Fibroblast of gingiva (primary cell): ENCODE results near the gene DSG1.
"Not testable (repeated sequence)": the region's sequence is repeated elsewhere in the genome, so short reads cannot be mapped to it uniquely, and the experiment has no call there.

Experiments
- DNase-seq: peaks from one replicate; pipeline ENCODE4 v3.0.0-alpha.2; 2011; ENCODE audit warnings: low read depth

The DSG1 gene

DNA sequence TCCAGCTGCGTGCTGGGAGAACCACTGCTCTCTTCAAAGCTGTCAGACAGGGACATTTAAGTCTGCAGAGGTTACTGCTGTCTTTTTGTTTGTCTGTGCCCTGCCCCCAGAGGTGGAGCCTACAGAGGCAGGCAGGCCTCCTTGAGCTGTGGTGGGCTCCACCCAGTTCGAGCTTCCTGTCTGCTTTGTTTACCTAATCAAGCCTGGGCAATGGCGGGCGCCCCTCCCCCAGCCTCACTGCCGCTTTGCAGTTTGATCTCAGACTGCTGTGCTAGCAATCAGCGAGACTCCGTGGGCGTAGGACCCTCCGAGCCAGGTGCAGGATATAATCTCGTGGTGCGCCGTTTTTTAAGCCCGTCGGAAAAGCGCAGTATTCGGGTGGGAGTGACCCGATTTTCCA, 35.4 kb downstream of the DSG1 start:
- not testable (repeated sequence) for DNase-seq

DNA sequence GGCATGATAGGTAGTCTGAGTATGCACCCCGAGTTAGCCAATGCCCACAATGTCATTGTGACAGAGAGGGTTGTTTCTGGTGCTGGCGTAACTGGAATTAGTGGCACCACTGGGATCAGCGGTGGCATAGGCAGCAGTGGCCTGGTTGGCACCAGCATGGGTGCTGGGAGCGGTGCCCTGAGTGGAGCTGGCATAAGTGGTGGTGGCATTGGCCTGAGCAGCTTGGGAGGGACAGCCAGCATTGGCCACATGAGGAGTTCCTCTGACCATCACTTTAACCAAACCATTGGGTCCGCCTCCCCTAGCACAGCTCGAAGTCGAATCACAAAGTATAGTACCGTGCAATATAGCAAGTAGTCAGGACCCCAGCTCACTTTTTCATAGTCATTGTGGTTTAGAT, 37.0 kb downstream of the DSG1 start:
- DNase-seq: no peak

DNA sequence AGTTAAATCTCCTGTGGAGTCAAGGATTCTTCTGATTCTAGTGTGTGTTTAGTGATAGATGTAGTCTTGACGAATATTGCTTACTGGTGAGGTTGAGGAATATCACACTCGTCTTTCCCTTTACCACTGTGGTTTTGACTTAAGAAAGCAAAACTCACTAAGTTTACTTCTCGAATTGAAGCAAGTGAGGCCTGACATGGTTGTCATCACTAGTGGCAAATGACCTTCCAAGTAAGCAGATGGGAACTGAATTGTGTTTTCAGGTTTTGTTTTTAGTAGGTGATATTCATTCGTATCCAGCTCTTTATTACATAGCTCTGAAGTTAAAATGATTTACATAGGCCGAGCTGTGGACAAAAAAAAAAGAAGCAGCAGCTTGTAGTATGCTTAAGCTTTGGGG, 38.1 kb downstream of the DSG1 start:
- DNase-seq: no peak

DNA sequence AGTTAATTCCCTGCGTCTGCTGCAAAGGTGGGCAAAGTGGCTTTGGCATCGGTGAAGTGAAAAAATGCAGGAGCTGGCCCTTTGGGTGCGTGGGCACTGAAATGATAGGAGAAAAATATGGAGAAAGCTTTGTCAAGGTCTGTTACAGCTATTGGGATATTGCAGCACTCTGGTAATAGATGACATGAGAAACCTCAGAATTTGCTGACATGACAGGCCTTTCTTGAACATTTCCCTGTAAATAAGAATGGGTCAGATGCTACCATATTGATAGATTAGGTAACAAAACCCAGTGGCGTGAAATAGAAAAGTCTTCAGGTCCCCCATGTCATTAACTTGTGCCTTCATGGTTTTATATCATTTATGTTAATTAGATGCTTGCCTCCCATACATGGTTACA, 46.2 kb downstream of the DSG1 start:
- DNase-seq: no peak

DNA sequence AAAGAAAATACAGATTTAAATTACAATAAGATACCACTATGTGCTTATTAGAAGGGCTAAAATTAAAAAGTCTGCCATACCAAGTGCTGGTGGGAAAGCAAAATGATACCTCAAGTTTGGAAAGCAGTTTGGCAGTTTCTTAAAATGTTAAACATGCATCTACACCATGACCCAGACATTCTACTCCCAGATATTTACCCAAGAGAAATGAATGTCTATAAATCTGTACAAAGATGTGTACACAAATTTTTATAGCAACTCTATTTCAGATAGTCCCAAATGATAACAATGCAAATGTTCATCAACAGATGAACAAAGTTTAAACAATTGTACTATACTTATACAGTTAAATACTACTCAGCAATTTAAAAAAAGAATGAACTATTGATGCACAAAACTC, 51.5 kb downstream of the DSG1 start:
- no peak for DNase-seq

DNA sequence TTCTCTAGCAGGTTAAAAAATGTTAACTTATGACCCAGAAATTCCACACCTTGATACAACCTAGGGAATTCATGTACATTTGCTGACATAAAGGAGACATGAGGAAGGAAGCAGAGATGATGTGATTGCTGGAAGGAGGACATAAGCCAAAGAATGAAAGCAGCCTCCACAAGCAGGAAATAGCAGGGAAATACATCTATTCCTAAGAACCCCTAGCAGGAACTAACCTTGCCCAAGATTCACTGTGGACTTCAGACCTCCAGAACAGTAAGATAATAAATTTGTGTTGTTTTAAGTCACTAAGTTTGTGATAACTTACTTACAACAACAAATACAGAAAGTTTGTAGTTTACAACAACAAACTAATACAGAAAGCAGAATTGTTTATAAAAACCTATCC, 54.0 kb downstream of the DSG1 start:
- no peak for DNase-seq

DNA sequence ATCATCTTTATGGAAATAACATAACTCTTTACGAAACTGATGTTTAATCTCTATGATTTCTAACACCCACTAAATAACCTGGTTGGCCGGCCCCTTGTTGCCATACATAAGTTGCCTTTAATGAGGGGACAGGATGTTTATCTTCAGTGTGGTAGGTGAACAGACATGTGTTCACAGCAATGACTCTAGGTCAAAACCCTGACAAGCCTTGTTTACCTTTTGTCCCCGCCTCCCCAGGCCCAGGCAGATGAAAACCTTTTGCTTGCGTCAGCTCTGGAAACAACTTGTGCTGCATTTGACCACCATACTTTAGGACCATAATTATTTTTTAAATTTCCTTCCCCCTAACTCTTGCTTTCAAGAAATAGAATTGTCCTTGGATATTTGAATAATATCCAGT, 55.7 kb downstream of the DSG1 start:
- DNase-seq: no peak

DNA sequence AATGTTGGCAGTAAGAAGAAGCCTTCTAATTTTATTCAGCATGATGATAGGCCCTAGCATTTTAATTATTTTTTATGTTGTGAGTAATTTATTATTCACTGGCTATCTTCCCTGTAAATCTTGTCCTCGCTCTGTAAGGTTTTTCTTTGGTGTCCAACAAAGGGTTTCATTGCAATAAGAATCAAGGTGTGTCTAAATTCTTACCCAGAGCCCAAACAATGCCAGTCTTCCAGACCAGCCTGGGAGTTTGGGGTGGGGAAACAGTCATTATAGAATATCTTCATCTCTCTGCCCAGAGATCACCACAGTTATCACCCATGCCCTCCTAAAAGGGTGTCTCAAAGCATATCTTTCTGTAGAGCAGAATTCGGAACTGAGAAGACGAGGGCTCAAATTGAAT, 58.5 kb downstream of the DSG1 start, which contains the start of gene DSG4:
Gene DSG4 (plus strand): TSS at position 301 of the 400 bp plus-strand sequence. CDS start 135 bp downstream, outside the sequence.
- no peak for DNase-seq

DNA sequence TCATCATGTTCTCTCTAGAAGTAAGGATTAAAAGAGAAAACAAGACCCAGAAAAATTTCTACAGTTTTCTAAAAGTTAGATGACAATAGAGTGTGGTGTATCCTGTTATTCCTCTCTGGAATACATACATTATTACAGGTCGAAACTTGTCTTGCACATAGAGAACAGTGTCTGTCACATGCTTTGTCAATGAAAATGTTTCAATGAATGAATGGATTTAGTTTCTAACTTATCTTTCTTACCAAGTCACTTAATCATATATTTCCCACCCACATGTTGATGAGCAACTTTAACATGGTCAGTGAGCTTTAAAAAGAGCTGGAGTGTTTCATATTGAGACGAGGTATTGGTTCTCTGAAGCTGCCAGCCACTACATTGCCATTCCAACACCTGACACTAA, 63.0 kb downstream of the DSG1 start:
- DNase-seq: no peak

DNA sequence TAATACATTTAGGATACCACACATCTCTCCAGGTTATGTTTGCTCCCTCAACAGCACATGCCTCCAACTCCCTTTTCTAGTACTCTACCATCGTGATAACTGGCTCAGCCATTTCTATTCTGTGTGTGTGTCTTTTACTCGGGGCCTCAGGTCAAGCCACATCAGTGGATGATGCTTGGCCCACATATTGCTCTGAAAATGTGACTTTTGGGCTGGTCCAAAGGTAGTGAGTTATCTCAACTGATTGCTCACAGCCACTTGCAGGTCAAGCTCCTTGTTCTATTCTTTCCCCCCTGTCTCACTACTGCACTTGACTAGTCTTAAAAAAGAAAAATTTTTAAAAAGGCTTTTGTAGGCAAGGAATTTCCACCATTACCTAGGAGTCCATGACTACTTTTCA, 64.1 kb downstream of the DSG1 start:
- no peak for DNase-seq

DNA sequence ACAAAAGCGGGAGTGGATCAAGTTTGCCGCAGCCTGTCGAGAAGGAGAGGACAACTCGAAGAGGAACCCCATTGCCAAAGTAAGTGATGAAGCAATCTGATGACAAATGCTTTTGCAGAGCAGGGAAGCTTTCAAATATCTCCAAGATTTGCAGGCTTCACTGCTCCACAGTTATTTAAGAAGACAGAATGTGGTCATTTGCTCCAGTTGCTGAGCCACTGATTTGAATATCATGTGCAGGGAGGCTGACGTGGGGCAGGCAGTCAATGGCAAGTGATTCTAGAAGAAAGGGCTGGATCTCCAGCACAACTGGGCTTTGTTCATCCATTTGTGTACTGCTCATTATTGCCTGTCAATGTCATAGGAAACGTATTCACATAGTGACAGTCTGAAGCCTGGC, 68.8 kb downstream of the DSG1 start:
- no peak for DNase-seq

DNA sequence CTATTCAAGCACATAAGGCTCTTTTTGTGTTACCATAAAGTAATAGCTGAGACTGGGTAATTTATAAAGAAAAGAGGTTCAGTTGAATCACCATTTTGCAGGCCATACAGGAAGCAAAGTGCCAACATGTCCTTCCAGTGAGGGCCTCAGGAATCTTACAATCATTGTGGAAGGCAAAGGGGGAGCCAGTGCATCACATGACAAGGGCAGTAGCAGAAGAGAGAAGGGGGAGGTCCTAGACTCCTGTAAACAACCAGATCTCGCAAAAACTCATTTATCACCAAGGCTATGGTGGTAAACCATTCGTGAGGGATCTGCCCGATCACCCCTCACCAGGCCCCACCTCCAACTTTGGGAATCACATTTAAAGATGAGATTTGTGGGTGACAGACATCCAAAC, 75.3 kb downstream of the DSG1 start:
- DNase-seq: no peak

DNA sequence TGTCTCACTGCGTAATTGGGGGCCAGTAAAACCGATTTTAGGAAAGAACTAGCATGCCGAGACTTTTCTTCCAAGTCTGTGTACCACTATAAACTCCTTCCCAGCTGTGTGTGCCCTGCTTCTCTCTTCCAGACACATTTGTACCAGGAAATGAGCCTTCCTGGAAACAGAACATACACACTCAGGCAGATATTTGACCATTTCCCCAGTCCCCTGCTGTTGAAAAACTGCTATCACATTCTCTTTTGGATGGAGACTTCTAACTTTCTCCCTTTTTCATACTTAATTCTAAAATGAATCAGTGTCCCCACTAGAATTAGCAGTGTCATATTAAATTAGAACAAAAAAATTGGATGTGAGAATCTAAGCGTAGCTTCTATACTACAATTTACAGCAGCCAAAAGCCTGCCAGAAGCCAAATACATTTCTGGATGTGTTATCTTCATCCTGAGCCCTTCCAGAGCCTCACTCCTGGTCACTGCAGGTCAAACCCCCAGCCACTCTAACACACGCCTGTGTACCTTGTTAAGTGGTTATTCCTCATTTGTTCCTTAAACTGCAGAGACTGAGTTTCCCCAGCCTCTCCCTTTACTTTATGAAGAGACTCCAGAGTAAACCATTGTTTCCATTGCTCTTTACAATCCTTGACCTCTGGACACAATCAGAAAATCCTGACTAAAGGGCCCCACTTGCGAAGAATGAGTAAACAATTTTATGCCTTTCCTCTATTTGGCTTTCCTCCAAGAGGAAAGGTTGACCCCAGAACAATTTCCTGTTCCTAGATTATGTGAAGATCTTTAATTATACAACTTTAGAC, 79.0 kb downstream of the DSG1 start:
- no peak for DNase-seq

DNA sequence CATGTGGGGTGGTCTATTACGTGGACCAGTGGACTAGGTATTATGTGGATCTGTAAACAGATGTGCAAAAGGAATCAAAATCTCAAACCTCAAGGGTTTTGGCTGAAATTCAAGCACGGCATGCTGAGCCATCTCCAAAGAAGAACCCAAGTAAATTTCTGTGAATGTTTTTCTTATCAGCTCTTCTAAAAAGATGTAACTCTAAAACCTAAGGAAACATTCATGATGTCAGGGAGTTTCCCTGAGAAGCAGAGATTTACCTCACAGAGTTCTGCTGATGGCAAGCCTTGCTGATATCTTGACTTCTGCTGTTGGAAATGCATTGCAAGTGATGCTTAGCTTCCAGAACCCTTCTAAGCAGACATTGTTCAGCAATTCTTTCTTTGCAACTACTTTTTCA, 80.2 kb downstream of the DSG1 start:
- no peak for DNase-seq

DNA sequence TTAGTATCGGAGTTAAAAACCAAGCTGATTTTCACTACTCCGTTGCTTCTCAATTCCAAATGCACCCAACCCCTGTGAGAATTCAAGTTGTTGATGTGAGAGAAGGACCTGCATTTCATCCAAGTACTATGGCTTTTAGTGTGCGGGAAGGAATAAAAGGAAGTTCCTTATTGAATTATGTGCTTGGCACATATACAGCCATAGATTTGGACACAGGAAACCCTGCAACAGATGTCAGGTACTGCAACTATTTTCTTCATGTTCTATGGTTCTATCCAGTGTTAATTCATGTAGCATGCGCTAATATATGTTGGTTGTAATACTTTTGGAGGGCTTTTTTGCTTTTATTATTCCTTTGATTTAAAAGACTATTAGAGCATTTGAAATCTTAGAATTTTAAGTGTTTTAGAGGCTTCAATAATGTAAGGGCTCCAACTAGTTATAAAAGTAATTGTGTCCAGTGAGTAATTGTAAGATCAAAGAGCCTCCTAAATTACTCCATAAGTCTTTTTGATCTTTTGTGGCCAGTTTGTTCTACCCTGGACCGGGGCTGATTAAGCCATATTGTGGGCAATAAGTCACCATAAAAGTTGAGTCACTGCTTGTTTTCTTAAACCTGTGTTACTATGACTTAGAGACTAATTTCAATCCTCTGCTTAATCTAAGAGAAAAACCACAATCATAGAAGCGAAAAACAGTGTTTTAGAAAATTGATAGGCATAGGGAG, 81.5 kb downstream of the DSG1 start:
- no peak for DNase-seq

DNA sequence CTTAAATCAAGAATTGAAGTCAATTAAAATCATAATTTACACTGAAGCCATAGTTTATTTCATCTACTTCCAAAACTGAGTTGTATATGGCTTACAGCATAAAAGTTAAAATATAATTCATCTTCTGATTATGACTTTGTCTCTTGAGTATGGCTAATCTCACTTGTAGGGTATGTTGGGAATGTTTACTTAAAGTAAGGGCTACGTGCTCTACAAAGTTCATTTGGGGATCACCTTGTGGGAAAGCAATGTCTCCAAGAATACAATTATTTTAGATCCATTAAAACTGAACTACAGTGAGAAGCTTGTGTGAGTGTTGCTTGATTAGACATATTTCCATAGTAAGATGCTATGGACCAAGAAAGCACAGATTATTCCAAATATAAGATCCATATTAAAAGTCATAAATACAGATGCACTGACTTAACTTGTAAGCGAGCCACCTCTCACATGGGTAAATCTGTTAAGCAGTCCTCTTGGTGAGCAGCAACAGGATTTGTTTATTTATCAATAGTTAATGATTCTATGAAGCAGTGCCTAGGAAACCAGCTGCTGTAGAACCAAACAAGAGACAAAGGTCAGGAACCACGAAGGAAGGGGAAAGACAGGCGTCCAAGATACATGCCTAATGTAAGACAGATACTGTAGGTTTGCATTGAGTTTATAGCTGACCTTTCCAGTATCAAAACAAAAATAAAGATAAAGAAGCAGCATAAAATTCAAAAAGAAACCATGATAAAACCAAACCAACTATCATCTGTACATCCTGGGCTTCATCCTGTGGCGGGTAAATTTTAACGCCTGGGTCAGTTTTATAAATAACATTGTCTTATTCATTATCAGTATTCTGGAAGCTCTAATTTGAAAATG, 83.4 kb downstream of the DSG1 start:
- DNase-seq: no peak

DNA sequence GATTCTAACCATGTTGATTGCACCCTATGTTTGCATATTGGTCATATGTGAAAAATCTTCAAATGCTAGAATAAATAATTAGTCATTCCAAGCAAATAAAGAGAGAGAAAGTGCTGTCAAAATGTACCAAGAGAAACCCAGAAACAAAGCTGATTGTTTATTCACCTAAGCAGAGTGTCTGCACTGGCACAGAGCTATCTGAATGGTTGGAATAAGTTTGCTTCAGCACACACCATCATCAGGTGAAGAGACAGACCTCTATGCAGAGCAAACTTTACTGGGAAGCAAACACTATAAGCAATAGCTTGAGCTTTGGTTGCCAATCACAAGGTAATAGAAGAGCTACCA, 84.0 kb downstream of the DSG1 start:
- DNase-seq: no peak

DNA sequence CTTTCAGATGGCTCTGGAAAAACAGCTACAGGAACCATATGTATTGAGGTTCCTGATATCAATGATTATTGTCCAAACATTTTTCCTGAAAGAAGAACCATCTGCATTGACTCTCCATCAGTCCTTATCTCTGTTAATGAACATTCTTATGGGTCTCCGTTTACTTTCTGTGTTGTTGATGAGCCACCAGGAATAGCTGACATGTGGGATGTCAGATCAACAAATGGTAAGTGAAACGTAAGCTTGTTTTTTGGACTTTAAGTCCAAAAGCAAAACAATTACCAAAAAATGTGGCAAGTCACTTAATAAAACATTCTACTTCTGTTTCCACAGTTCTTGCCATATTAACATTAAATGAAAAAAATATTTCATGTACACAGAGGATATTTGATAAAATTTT, 85.4 kb downstream of the DSG1 start:
- DNase-seq: no peak
